TTC549 (cell line): ENCODE data around the gene SF3A2.

Source experiments
- FAIRE-seq: peaks from 2 replicates; lab custom pipeline; 2012; peaks lifted over from hg19 to GRCh38; lab: Jason Lieb, UNC

SF3A2 gene

GRCh38 chr19:2226840-2227360 lies 9.7 kb upstream of the SF3A2 start:
- no peak for FAIRE-seq

DNA sequence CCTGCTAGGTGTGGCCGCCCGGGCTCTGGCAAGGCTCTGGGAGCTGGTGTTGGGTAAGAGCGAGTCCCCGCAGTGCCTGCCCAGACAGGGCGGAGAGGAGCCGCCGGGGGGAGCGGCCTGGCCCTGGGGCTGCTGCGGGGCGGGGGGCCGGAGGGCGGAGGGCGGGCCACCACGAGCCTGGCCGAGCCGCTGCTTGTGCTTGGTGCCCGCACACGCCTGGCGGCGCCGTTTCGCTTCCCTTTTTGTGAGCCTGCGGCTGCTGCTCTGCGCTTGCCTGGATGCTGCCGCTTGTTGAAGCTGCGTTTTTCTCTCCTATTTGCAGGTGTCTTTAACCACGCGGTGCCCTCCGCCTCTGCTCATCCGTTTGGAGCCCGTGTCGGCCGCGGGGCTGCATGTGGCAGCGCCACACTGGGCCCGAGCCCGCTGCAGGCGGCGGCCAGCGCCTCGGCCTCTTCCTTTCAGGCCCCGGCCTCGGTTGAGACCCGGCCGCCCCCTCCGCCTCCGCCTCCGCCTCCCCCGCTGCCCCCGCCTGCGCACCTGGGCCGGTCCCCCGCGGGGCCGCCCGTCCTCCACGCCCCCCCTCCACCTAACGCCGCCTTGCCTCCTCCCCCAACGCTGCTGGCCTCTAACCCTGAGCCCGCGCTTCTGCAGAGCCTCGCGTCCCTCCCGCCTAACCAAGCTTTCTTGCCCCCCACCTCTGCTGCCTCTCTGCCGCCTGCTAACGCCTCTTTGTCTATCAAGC lies 9.0 kb upstream of the SF3A2 start:
- FAIRE-seq = no peak

DNA sequence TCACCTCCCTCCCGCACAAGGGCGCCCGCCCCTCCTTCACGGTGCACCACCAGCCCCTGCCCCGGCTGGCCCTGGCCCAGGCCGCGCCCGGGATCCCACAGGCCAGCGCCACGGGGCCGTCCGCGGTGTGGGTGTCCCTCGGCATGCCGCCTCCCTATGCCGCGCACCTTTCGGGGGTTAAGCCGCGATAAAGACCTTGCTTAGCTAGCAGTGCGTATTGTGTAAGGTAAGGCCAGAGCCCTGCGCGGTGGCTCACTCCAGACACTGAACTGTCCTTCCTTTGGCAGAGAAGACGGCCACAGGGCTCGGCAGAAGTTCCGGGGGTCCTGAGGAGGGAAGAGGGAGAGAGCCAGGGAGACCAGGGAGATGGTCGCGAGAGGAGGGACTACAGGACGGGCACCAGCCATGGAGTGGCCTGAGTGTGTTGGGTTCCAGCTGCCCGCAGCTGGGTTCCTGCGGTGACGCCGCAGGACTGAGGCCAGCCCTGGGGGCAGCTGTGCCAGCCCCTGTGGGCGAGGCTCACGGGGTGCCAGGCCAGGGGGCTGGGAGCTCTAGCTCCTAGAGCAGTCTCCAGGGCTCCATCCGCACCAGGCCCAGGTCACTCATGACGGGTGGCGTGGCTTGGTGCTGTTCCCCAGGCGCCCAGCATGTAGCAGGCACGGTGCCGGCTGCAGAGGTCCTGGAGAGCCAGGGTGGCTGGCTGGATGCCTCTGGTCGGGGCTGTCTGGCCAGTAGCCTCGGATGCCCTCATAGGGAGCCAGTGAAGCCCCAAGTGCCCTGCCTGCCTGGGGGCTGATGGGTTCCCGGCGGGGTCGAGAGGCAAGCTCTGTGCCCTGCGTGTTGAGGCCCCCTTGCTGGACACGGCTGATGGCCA lies 8.2 kb upstream of the SF3A2 start:
- FAIRE-seq = no peak

DNA sequence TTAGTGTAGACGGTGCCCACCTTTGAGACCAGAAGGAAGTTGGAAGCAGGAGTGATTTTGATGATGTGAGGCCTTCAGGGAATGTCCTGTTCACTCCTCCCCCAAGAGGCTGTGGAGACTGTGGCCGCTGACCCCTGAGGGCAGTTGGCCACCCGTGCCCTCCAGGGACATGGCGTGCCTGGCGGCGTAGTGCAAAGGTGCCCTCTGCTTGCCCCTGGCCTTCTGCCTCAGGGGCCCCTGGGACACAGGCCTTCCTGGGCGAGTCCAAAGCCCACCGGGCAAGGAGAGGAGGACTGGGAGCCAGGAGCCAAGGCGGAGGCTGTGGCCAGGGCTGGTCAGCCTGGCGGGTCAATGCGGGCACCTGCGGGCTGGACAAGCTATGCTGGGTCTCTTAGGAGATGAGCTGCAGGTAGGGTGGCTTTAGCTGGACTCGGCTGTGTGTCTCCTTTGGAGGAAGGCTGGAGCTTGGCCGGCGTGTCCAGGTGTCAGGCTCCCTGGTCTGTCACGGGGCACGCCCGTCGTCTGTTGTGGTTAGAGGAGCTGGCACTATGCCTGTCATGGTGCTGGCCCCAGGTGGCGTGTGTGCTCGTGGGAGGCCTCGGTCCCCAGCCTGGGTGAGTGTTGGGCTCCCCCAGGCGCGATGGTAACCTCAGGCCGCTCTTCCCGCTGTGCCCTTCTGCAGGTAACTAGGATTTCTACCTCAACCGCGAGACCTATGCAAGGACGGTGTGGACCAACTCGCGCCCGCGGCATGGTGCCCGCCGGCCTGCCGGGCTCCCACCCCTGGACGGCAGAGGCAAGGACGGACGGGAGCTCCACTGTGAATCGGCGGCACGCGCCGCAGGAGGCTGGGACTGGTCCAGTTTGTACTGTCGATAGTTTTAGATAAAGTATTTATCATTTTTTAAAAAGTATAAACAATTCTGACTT lies 7.3 kb upstream of the SF3A2 start:
- FAIRE-seq = no peak

- FAIRE-seq = no peak
These were observed 6.5 kb upstream of the SF3A2 start for GRCh38 chr19:2230033-2230531.

DNA sequence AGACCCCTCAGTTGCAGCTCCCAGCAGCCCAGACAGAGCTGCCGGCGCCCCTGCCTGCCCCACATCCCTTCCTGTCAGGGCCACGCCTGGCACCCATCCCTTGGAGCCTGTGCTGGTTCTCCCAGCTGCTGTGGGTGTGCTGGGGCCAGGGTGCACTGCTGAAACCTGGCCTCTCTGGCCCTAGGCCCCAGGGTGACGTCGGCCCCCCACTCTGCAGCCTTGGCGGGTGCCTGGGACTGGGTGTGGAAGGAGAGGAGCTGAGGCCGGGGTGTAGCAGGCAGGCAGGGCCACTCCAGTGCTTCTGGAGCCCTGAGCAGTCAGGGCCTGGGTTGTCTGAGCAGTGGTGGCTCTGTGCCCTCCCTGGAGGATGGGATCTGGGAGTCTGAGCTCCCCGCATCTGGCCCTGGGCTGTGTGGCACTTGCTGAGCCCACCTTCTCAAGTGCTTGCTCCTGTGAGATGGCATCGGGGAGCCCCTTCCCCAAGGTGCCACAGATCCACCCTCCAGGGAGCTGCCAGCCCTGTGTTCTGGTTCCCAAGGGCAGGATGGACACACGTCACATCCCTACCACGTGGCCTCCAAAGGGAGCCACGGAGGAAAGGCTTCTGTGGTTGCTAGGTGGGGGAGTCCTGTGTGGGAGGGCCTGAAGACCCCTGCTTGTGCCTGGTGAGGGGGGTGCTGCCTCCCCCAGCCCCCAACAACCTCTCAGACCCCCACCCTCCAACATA lies 5.7 kb upstream of the SF3A2 start:
- FAIRE-seq = no peak

- no peak for FAIRE-seq
These were observed 4.9 kb upstream of the SF3A2 start for GRCh38 chr19:2231621-2232221.

- FAIRE-seq = no peak
These were observed 4.1 kb upstream of the SF3A2 start for GRCh38 chr19:2232286-2233151.

- no peak for FAIRE-seq
These were observed 2.9 kb upstream of the SF3A2 start for GRCh38 chr19:2233601-2234280.

GRCh38 chr19:2234996-2235380 lies 1.6 kb upstream of the SF3A2 start:
- no peak for FAIRE-seq

GRCh38 chr19:2235381-2236063 lies 1.1 kb upstream of the SF3A2 start:
- FAIRE-seq = no peak

- FAIRE-seq = no peak
These were observed 635 bp upstream of the SF3A2 start for GRCh38 chr19:2236064-2236313.

GRCh38 chr19:2237051-2237868 lies 636 bp downstream of the SF3A2 start:
- no peak for FAIRE-seq

- FAIRE-seq = no peak
These were observed 1.2 kb downstream of the SF3A2 start for GRCh38 chr19:2237869-2238153.

DNA sequence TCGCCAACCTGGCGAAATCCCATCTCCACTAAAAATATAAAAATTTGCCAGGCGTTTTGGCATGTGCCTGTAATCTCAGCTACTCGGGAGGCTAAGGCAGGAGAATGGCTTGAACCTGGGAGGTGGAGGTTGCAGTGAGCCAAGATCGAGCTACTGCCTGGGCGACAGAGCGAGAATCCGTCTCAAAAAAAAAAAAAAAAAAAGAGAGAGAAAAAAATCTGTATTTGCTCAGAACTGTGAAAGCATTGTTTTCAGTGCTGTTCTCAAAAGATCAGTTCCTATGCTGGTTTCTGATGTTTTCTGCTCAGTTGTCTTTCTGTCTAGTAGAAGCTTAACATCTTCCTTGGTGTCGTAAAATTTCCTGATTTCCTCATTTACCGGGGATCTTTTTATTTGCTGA lies 2.5 kb downstream of the SF3A2 start:
- FAIRE-seq = no peak

DNA sequence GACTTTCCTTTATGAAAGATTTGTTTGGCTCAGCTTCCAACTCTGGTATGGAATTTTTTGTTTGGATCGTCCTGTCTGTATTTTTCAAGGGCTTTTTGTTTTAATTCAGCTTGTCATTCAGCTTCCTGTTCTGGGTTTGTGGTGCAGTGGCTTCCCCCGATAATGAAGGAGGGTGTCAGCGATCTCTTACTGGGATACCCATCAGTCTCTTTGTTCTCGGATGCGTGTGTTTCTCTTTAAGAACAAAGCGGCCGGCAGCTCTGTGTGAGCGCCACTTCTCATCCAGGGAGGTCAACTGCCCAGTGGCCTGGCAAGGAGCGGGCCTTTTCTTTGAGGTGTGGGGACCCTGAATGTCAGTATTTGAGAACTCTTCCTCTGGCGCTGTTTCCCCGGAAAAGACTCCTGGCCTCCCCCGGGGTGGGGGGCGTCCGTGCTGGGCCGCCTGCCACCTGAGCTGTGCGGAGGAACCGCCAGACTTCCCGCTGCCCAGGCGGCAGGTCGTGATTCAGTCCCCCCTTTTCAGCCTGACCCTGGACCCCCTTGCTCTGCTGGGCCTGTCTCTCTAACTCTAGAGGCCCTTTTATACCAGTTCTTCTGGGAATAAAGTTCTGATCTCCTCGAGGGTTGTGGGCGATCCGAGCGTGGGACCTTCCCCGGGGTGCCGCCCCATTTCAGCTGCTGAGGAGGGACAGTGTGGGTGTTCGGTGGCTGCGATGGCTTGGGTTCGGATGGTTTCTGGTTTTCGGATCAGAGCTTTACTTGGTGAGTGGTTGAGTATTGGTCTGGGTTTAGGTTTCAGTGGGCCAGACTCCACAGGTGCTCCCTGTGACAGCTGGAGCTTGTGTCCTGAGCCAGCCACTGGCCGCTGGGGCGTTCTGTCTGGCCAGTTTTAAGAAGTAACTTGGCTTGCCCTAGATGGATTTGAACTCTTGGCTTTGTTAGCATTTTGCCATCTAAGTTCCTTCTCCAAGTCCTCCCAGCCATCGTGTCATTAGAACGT lies 3.4 kb downstream of the SF3A2 start:
- no peak for FAIRE-seq
